Testis (tissue), 3 donors: ENCODE measurements around the gene TSHZ3. TPM values are rescaled to one million over a fixed set of nuclear protein-coding genes. Genes with fewer than 3 reads are reported as not detected.
A peak's percentile ranks its signal among the peaks of the same experiment; 100 is the strongest.

ENCODE experiments used
- DNase-seq: peaks from one replicate; pipeline ENCODE4 v3.0.0-alpha.2; 2019
- H3K27ac ChIP-seq, 2 donors: fragments of 200-600 bp; sonication (generic); one replicate each; pipeline ENCODE4 v1.5.1; 2019
- H3K27me3 ChIP-seq: fragments of 200-600 bp; sonication (generic); one replicate; pipeline ENCODE4 v1.5.1; 2019
- H3K36me3 ChIP-seq: fragments of 200-600 bp; sonication (generic); one replicate; pipeline ENCODE4 v1.5.1; 2017; ENCODE audit warnings: low read depth; ENCODE audit errors: missing control alignments
- H3K4me1 ChIP-seq: fragments of 200-600 bp; sonication (generic); one replicate; pipeline ENCODE4 v1.5.1; 2019
- H3K4me3 ChIP-seq, 2 donors: fragments of 200-600 bp; sonication (generic); one replicate each; pipeline ENCODE4 v1.5.1; 2017 to 2019
- H3K9me3 ChIP-seq: fragments of 200-600 bp; sonication (generic); one replicate; pipeline ENCODE4 v1.5.1; 2017
- CTCF ChIP-seq, 3 experiments: fragments of 450-650 bp in 2 of 3; fragments of 200-600 bp in 1 of 3; sonication (generic) in 1 of 3; IDR thresholded peaks; one replicate each; pipeline ENCODE4 v1.5.1; 2016 to 2019; ENCODE audit warnings: antibody characterized with exemption in 3 of 3, mild to moderate bottlenecking in 2 of 3, moderate library complexity in 1 of 3
- POLR2A ChIP-seq: fragments of 450-650 bp; IDR thresholded peaks from one replicate; pipeline ENCODE4 v1.6.1; 2017; ENCODE audit warnings: antibody characterized with exemption, mild to moderate bottlenecking, moderate library complexity
- WGBS, 2 donors: methylation state at CpG; one replicate each; pipeline ENCODE4 v1.1.5; 2018; 5-methylcytosine and 5-hydroxymethylcytosine counted together
- intact Hi-C: fragments of 100-400 bp; cut with DNase I; formaldehyde crosslinking; loops from one replicate; pipeline ENCODE4 v1.15.1; 2023; ENCODE audit warnings: low total_unique reads
- polyA plus RNA-seq: library from polyadenylated mRNA; stranded (reverse); fragments of 350-450 nt; fragmentation: Illumina TruSeq; extraction: RNeasy Lipid Tissue Mini Kit (QIAGEN cat#74804); gene quantifications from one replicate; pipeline ENCODE4 v1.2.3, GENCODE V29; 2014; ENCODE audit warnings: low read depth, low replicate concordance; ENCODE audit not compliant: insufficient read depth
- total RNA-seq, 2 donors: library from RNA; depleted of rRNA; stranded (reverse); fragments of >200 nt; gene quantifications; one replicate each; pipeline ENCODE4 v1.2.3, GENCODE V29; 2016

TSHZ3 gene
- total and polyA plus RNA-seq, 3 donors from 2014 or later: 6.8 to 12.7 (median 8.0) TPM

DNA sequence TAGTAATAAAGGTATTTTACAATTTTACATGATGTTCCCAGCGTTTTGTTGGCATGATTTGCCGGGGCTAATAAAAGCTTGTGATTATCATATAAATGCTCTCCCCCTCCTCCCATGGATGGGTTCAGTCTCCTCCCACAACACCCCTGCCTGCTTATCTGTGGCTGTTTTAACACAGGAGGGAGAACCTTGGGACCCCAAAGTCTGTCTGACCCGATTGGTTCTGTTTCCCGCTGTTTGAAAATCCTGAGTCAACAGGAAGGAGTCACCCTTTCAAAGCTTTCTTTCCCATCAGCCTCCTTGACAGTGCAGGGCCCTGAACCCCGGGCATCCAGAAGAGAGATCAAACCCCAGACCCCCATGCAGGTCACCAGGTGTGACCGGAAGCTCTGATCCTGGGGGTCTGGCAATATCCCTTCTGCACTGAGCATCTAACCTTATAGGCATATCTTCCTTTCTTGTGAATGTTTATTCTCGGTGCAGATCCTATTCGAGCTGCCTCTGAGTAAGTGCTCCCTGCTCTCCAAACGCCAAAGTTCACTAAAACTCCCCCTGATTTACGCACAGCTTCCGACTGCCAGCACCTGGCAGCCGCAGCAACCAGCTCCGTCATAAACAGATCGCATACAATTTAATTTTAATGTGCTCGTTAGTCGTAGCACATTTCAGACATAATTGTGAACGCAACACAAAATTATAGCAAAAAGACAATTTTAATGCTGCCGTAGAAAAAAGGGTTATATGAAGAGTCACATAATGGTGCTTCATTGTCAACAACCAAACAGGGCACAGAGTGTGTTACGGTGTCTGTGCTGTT is 74.8 kb downstream of the TSHZ3 start:
- Histone ChIP-seq H3K4me1 (peaks cover 8% of the 10 kb centered on the region), H3K4me3 (no peak overlapping the region), H3K27me3 (no peaks in the 10 kb centered on the region), H3K27ac (peak overlapping the region; percentile 34 to 55), H3K36me3 (no peaks in the 10 kb centered on the region), H3K9me3 (no peaks in the 10 kb centered on the region)
- intact Hi-C loops: no loop called here
- no peak for TF ChIP-seq CTCF (IDR thresholded peaks at IDR 0.05)
- no peak for TF ChIP-seq POLR2A
- WGBS, 2 donors: 47 to 49% methylated on average over 19 of the region's 19 CpGs
- DNase-seq: no peak

DNA sequence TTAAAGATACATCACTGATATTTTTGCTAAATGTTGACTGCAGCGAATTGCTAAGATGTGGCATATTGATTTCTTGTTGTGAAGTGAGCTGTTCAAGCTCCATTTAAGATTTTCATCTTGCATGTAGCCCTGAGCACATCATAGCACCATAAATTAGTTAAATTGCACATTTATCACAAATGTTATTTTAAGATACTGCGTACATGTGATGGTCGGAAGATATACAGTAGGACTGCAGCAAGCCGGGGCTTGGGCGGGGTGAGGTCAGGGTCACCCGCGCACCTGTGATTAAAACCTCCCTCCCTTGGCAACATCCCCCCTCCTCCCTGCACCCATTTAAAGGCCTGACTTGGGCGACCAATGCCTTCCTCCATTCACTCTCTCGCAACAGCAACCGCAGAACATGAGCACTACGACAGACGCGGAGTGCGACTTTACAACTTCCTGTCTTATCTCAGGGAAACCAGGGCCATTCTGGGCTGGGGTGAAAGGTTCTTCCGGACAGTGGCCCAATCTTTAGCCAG is 76.6 kb downstream of the TSHZ3 start:
- TF ChIP-seq POLR2A (no peak), CTCF (IDR thresholded peaks at IDR 0.05) (no peak)
- Histone ChIP-seq H3K27ac (no peak overlapping the region), H3K4me3 (no peak overlapping the region), H3K4me1 (peaks cover 8% of the 10 kb centered on the region), H3K36me3 (no peaks in the 10 kb centered on the region), H3K27me3 (no peaks in the 10 kb centered on the region), H3K9me3 (no peaks in the 10 kb centered on the region)
- intact Hi-C loops: no loop called here
- 92 to 93% methylated on average over 15 of the region's 15 CpGs for WGBS, 2 donors
- no peak for DNase-seq

DNA sequence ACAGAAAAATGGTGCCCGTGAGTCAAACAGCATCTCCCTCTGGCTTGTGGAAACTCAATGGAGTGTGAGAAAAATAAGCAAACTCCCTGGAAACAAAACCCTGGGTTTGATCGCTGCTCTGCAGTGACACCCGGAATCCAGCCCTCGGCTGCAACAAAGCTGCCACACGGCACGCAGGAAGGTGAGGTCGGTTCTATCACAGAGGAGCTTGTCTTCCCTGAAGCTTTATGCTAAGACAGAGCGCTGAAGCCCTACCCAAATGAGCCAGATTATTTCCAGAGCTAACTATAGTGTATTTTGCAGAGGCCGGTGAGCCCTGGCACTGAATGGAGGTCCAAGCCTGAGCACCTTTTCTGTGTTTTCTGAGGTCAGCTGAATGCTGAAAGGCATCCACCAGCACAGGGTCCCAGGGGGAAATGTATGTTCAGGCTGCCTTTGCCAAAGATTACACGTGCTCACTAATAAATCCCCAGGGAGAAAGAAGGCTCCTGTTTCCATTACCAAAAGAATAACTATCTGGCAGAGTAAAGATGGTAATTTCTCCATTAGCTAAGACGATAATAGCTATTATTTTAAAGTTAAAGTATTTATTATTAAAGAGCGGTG is 77.8 kb downstream of the TSHZ3 start:
- intact Hi-C loops: no loop called here
- Histone ChIP-seq H3K36me3 (no peaks in the 10 kb centered on the region), H3K27me3 (no peaks in the 10 kb centered on the region), H3K4me3 (no peak overlapping the region), H3K9me3 (no peaks in the 10 kb centered on the region), H3K4me1 (peaks cover 8% of the 10 kb centered on the region), H3K27ac (no peak overlapping the region)
- no peak for TF ChIP-seq CTCF (IDR thresholded peaks at IDR 0.05)
- WGBS, 2 donors: 84 to 86% methylated on average over 12 of the region's 12 CpGs
- DNase-seq: no peak

DNA sequence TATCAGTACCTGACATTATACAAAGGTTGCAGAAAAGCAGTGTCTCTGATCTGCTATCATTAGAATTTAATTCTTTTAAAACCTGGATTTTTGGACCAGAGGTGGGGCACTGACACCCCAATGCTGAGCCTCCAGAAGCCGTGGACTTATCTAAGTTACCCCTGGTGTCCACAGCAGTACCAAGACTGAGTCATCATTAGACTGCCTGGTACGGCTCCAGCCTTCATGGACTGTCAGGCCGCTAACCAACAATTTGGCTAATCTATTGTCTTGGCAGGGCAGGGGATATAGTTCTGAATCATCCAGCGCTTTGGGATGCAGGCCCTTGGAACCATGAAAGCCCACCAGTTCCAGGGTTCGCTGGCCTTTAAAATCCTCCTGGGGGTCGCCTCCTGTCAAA is 78.3 kb downstream of the TSHZ3 start:
- peaks cover 8% of the 10 kb centered on the region for H3K4me1 ChIP-seq
- H3K9me3 ChIP-seq: no peaks in the 10 kb centered on the region
- 93 to 96% methylated on average over 6 of the region's 6 CpGs for WGBS, 2 donors
- H3K27me3 ChIP-seq: no peaks in the 10 kb centered on the region
- intact Hi-C loops: no loop called here
- H3K4me3 ChIP-seq: no peak overlapping the region
- no peak for DNase-seq
- H3K27ac ChIP-seq: no peak overlapping the region
- TF ChIP-seq CTCF (IDR thresholded peaks at IDR 0.05): no peak
- TF ChIP-seq POLR2A: no peak
- H3K36me3 ChIP-seq: no peaks in the 10 kb centered on the region
